Thyroid gland (tissue), 4 donors: ENCODE measurements around the gene GNAI2.

Experiments used
- POLR2A ChIP-seq, 2 donors: fragments of 450-650 bp; IDR thresholded peaks; one replicate each; pipeline ENCODE4 v1.6.1; 2017; ENCODE audit warnings: antibody characterized with exemption in 2 of 2, mild to moderate bottlenecking in 2 of 2, moderate library complexity in 1 of 2
- TF ChIP-seq, protein P1 (sequence below), 6 experiments: fragments of 200-600 bp in 3 of 6; fragments of 450-650 bp in 3 of 6; sonication (generic) in 3 of 6; IDR thresholded peaks; one replicate each; pipeline ENCODE4 v1.5.1; 2016 to 2019; ENCODE audit warnings: antibody characterized with exemption in 6 of 6, mild to moderate bottlenecking in 2 of 6, inconsistent platforms in 1 of 6, moderate library complexity in 1 of 6

DNA sequence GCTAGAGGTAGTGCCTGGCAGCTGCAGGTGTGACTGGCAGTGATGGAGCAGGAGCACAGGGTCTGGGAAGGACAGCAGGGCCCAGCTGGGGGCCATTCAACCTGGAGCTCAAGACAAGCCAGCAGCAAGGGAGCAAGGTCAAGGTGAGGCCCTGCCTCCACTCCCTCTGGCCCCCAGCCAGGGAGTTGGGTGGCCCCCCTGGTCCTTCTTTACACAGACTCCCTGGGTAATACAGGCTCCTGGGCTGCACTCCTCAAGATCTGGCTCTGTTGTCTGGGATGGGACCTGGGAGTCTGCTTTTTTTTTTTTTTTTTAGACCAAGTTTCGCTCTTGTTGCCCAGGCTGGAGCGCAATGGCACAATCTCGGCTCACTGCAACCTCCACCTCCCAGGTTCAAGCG lies 14.5 kb downstream of the GNAI2 start:
- no peak for TF ChIP-seq POLR2A (IDR thresholded peaks at IDR 0.05)
- TF ChIP-seq, protein P1, sequence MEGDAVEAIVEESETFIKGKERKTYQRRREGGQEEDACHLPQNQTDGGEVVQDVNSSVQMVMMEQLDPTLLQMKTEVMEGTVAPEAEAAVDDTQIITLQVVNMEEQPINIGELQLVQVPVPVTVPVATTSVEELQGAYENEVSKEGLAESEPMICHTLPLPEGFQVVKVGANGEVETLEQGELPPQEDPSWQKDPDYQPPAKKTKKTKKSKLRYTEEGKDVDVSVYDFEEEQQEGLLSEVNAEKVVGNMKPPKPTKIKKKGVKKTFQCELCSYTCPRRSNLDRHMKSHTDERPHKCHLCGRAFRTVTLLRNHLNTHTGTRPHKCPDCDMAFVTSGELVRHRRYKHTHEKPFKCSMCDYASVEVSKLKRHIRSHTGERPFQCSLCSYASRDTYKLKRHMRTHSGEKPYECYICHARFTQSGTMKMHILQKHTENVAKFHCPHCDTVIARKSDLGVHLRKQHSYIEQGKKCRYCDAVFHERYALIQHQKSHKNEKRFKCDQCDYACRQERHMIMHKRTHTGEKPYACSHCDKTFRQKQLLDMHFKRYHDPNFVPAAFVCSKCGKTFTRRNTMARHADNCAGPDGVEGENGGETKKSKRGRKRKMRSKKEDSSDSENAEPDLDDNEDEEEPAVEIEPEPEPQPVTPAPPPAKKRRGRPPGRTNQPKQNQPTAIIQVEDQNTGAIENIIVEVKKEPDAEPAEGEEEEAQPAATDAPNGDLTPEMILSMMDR (IDR thresholded peaks at IDR 0.05) = no peak
